GM18505 (cell line): ENCODE measurements around the gene TFRC.
"Not testable (repeated sequence)": the region's sequence is repeated elsewhere in the genome, so short reads cannot be mapped to it uniquely, and the experiment has no call there.

Source experiments
- ATAC-seq: cut with Tn5 transposase; IDR thresholded peaks from one replicate; pipeline ENCODE4 v1.9.1; 2021; ENCODE audit not compliant: unreplicated experiment
- POLR2A ChIP-seq: IDR thresholded peaks from 4 replicates; pipeline ENCODE4 v1.6.1; 2011; ENCODE audit warnings: borderline replicate concordance; ENCODE audit not compliant: insufficient read depth, insufficient read length; ENCODE audit errors: extremely low read depth

TFRC gene

DNA sequence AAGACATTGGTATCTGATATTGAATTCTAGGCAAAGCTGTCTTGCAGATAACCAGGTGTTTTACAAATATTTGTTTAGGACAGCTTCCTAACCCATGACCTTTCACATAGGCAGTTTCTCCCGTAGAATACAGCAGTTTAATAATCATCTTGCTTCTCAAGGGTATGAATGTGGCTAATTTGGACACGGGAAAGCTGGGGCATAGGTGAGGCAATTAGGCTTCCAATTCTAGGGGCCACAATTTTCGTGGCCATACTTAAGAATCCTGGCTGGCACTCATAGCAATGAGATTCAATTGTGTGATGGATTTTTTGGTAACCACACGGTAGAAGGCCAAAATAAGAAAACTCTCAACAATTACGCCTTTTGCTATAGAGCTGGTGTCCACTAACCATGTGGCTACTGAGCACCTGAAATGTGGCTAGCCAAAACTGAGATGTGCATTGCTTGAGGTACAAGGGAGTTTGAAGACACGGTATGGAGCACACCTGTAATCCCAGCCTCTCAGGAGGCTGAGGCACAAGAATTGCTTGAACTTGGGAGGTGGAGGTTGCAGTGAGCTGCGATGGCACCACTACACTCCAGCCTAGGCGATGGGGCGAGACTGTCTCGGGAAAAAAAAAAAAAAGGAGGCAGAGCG is 34.4 kb downstream of the TFRC start:
- no peak for TF ChIP-seq POLR2A
- ATAC-seq, result no peak

DNA sequence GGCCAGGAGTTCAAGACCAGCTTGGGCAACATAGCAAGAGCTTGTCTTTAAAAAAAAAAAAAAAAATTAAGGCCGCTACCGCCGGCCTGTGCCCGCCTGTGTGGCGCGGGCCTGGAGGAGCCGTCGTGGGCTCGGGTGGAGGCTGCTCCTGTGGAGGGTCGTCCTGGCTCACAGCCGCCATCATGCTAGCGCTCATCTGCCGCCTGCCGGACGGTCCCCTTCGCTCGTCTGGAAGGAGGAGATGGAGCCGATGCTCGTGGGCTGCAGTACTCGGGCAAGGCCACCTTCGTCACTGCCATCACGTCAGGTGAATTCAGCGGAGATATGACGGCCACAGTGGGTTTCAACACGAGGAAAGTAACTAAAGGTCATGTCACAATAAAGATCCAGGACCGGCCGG is 37.4 kb downstream of the TFRC start:
- ATAC-seq, result no peak

GRCh38 chr3:196042673-196043072 is 39.2 kb downstream of the TFRC start:
- no peak for TF ChIP-seq POLR2A
- ATAC-seq, result no peak

More for the DNA sequence above, 37.4 kb downstream of the TFRC start:
- TF ChIP-seq POLR2A, result no peak

- TF ChIP-seq POLR2A, result no peak
- ATAC-seq, result no peak
These were observed 42.5 kb downstream of the TFRC start for GRCh38 chr3:196039359-196039758.

- ATAC-seq, result not testable (repeated sequence)
These were observed 55.8 kb downstream of the TFRC start for GRCh38 chr3:196026059-196026458.

GRCh38 chr3:196024968-196025367 is 56.9 kb downstream of the TFRC start:
- ATAC-seq, result no peak
- no peak for TF ChIP-seq POLR2A

DNA sequence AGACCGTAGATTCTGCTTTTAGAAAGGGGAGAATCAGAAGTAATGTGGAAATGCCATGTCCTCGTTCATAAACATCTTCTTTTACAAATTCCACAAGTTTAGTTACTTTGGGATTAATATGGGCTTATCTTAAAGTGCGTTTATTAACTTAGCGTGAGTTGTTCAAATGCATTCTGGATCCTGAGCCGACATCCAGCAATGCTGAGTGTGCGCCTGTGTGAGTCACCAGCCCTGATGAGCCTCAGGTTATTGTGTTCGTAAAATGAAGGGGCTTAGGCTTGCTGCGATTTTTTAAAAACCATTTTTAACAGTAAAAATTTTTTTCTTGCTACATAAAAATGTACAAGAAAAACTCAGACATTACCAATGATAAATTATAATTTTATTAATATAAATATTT is 57.9 kb downstream of the TFRC start:
- ATAC-seq, result no peak
- TF ChIP-seq POLR2A, result no peak

- ATAC-seq, result not testable (repeated sequence)
These were observed 59.4 kb downstream of the TFRC start for GRCh38 chr3:196022499-196022878.

DNA sequence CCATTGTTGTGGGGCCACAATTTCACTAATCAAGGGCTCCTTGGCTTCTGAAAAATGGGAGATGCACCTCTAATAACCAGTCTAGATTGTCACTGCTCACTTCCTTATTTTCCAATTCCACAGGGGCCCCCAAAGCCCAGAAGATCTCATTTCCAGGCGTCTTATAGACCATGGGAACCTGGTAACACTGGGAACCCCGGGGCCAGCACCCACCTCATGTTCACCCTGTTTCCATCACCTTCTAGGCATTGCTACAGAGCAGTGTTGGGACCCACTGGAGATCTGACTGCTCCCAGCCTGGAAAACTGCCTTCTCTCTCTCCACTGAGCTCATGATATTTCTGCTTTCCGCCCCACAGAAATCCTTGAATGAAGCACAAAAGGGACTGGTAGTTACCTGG is 61.5 kb downstream of the TFRC start:
- ATAC-seq, result no peak
- TF ChIP-seq POLR2A, result no peak

GRCh38 chr3:196019576-196019975 is 62.3 kb downstream of the TFRC start:
- ATAC-seq, result not testable (repeated sequence)

DNA sequence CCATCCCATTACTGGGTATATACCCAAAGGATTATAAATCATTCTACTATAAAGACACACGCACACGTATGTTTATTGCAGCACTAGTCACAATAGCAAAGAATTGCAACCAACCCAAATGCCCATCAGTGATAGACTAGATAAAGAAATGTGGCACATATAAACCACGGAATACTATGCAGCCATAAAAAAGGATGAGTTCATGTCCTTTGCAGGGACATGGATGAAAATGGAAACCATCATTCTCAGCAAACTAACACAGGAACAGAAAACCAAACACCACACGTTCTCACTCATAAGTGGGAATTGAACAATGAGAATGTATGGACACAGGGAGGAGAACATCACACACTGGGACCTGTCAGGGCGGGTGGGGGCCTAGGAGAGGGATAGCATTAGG is 63.7 kb downstream of the TFRC start:
- ATAC-seq, result not testable (repeated sequence)

- no peak for ATAC-seq
These were observed 65.4 kb downstream of the TFRC start for GRCh38 chr3:196016485-196016884.

GRCh38 chr3:196016059-196016458 is 65.8 kb downstream of the TFRC start:
- ATAC-seq, result no peak
- TF ChIP-seq POLR2A, result no peak

More at GRCh38 chr3:196016485-196016884, 65.4 kb downstream of the TFRC start:
- TF ChIP-seq POLR2A, result no peak

- no peak for TF ChIP-seq POLR2A
- ATAC-seq, result no peak
These were observed 68.1 kb downstream of the TFRC start for GRCh38 chr3:196013587-196014487.
